HG03521 (cell line): ENCODE results near the gene ACR.
"Not testable (repeated sequence)": the region's sequence is repeated elsewhere in the genome, so short reads cannot be mapped to it uniquely, and the experiment has no call there.

Source experiments
- ATAC-seq: cut with Tn5 transposase; IDR thresholded peaks from one replicate; pipeline ENCODE4 v1.9.1; 2021; ENCODE audit warnings: mild to moderate bottlenecking, moderate library complexity; ENCODE audit not compliant: unreplicated experiment

Gene ACR

DNA sequence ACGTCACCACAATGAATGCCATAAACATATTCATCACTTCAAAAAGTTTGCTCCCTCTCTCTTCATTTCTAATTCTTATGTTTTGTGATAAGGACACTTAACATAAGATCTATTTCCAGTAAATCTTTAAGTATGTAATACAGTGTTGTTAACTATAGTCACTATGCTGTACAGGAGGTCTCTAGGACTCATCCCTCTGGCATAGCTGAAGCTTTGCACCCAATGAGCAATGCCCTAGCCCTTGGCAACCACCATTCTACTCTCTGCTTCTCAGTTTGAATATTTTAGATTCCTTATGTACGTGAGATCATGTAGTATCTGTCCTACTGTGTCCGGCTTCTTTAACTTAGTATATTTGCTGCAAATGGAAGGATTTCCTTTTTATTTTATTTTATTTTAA is 26.3 kb downstream of the ACR start:
- ATAC-seq, result not testable (repeated sequence)

DNA sequence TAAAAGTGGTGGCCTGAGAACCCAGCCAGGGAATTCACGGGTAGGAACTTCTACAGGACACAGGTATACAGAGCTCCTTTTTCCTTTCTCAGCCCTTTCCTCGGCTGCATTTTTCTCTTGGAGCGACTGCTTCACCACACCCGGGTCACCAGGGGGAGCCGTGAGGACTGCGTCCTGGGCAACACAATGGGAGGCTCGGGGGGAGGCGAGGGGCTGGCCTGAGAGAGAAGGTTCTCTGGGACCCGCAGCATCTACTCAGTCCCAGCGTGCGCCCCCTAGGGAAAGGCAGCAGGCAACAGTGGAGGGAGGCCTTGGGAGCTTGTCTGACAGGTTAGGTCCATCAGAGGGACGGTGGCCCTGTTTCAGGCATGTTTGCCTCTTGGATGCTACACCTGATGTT is 37.1 kb downstream of the ACR start:
- not testable (repeated sequence) for ATAC-seq

DNA sequence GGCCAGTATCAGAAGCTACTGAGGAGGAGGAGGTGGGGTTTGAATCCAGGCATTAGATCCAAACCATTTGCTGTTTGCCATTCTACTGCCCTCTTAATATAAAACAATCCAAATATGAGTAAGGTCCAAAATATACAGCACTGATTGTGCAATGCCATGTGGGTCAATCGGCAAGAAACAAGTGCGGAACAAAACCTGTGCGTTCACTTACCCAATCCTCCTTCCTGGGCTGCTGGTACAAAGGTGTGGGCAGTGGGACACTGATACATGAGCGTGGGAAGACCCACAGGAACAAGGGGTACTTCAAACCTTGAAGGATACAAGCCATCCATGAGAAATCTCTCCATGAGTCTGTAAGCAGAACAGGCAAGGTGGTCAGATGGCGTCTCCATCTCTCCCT is 39.6 kb downstream of the ACR start:
- not testable (repeated sequence) for ATAC-seq

DNA sequence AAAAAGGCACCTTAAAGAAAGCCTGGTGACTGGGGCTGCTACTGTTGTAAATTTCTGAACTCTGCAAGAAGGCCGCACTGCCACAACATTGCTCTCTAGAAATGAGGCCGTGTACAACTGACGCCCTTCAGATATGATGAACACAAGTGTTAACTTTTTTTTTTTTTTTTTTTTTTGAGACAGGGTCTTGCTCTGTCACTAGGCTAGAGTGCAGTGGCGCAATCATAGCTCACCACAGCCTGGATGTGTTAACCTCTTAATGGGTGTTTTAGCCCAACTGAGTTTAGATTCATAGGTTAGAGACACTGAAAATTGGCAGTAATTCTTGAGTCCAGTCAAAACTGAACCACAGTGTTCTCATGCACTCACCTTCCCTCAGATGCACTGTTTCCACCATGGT is 42.2 kb downstream of the ACR start:
- not testable (repeated sequence) for ATAC-seq

DNA sequence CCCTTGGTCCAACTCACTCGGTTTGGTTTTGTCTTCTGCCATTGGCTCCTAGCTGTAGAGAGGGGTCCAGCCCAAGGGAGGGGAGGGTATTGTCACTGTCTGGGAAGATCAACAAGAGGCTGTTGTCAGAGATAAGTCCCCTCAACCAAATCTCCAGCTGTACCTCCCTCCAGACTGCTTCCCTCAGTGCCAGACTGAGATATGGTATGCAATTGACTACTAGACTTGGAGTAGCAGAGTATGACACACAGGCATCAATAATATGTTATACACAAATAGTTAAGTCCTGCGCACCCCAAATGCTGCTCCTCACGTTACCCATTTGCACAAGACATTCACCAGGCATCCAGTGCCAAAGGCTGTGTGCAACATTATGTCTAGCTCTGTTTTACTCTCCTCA is 44.2 kb downstream of the ACR start:
- ATAC-seq, result not testable (repeated sequence)

DNA sequence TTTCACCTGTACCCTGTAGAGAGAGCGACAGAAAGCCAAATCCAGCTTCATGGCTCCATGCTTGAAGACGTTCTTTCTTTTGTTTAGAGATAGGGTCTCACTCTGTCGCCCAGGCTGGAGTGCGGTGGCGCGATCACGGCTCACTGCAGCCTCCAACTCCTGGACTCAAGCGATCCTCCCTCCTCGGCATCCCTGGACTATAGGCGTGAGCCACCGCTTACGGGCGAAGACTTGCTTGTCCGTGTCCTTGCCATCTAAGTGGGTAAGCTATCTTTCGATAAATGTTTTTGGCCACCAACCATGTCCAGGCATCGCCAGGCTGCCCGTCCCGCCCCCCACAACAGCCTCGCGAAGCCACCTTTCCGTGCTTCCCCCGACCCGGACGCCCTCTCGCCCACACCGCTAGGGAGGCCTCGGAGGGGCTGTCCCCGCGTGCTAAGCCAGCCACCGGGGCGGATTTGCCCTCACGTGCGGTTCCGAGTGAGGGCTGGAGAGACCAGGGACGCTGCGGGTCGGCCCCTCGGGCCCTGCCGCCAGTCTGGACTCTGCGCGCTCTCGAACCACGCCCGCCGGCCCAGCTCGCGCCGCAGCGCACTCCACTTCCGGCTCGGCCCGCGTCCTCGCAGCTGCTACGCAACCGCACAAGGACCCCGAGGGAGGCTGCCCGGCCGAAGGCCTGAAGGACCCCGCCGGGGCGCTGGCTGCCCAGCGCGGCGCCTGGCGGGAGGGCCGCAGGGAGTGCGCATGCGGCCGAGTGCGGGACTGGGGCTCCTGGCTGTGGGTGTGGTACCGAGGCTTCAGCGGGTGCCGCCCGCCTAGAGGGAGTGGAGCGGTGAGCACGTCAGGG is 45.3 kb downstream of the ACR start, which contains the start of gene RABL2B:
RABL2B (minus strand) TSS at position 604 of the 847 bp plus-strand sequence. CDS start 1,342 bp downstream, outside the sequence.
- ATAC-seq, result peak; percentile 95

DNA sequence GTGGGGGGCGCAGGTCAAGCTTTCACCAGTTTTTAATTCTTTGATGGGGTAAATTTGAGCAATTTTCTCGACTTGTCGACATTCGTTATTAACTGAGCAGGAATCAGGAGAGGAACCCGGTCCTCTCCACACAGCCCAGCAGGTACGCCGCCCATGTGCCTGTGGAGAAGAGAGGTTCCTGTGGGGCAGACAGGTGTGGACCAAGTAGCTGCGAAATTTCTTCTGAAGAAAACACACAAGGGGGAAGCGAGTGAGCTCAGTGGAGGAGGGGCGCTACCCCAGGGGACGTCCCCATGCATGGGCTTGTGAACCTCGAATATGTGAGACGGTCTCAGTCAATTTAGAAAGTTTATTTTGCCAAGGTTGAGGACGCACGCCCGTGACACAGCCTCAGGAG is 45.9 kb downstream of the ACR start:
- peak; percentile 12 for ATAC-seq

DNA sequence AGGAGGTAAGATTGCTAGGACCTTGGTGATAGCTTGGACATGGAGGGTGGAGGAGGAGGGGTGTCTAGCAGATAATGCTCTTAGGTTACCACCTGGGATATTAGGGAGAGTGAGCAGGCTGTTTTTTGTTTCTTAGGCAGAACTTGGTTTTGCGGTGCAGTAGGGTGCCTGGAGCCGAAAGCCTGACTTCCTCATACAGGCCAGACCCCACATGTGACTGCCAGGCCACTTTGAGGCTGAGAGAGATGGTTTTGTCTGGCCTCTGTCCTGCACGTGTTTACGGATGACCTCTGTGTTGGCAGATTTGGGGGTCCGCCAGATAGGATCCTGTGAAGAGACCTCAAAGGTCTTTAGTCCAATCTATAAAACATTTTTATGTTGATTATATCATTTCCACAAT is 47.3 kb downstream of the ACR start:
- ATAC-seq, result not testable (repeated sequence)

DNA sequence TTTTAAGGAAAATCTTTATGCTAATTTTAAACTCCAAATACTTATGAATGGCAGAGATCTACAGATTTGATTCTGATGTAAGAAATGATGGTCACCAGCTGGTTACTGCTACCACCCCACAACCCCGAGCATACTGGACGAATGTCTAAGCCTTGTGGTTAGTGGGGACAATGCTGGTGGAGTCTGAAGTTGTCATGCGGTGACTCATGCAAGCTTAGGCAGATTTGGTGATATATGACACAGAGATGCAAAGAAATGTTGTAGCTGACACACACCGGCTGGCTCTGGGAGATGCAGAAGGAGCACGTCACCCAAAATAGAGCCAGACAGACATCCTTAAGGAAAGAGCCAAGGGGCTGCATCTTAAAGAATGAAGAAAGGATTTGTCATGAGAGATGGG is 48.9 kb downstream of the ACR start:
- not testable (repeated sequence) for ATAC-seq
